SW 1271 (cell line): ENCODE data around the gene POMP.

ENCODE experiments used
- DNase-seq, 2 experiments: peaks; one replicate each; lab custom pipeline; 2025; lab: John Stamatoyannopoulos, UW

Gene POMP

DNA sequence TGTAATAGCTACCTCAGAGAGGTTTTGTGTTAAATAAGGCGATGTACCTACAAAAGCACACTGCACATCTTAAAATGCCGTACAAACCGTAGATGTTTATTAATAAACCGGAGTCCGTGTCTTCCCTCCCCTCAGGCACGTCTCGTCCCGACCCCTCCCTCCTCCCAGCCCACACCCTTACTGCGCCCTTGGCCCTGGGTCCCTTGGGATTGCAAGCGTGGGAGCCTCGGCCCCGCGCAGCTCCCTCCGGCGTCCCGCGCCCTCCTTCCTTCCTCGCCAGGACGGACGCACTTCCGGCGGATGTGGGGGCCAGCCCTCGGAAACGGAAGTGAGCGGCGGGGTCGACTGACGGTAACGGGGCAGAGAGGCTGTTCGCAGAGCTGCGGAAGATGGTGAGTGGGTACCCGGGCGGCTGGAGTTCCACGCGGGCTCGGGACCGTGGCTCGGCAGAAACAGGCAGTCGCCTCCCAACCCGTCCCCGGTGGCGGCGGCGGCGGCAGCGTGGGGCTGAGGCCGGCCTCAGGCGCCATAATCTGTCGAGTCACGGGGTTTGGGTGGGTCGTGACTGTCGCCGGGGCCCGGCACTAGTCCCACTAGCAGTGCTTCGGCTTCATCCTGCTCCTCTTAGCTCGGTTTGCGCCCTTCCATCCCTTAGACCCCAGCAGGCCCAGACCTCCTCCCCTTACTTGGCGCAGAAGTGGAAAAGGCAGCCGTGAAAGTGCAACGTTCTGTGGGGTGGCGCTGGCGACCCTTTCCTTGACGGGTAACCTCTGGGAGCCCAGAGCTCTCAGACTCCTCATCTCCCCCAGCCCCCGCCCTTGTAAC lies at the start of gene POMP:
POMP (plus strand) TSS at position 335 of the 825 bp plus-strand sequence; CDS start at position 390, 55 bp downstream.
- DNase-seq: peak; percentile 69 to 79

GRCh38 chr13:28609381-28609780 lies 49.5 kb upstream of the POMP start:
- DNase-seq: no peak

GRCh38 chr13:28609926-28610325 lies 49.0 kb upstream of the POMP start:
- no peak for DNase-seq

- no peak for DNase-seq
Observed at GRCh38 chr13:28610996-28611395, 47.9 kb upstream of the POMP start.

- DNase-seq: no peak
Observed at GRCh38 chr13:28611654-28612131, 47.2 kb upstream of the POMP start.

- no peak for DNase-seq
Observed at GRCh38 chr13:28613562-28613961, 45.4 kb upstream of the POMP start.

DNA sequence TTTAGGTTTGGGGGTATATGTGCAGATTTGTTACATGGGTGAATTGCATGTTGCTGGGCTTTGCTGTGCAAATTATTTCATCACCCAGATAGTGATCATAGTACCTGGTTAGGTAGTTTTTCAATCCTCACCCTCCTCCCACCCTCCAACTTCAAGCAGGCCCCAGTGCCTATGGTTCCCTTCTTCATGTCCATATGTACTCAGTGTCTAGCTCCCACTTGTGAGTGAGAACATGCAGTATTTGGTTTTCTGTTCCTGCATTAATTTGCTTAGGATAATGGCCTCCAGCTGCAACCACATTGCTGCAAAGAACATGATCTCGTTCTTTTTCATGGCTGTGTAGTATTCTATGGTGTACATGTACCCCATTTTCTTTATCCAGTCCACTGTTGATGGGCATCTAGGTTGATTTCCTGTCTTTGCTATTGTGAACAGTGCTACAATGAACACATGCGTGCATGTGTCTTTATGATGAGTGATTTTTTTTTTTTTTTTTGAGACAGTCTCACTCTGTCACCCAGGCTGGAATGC lies 42.9 kb upstream of the POMP start:
- DNase-seq: no peak

- no peak for DNase-seq
Observed at GRCh38 chr13:28618230-28618994, 40.5 kb upstream of the POMP start.

DNA sequence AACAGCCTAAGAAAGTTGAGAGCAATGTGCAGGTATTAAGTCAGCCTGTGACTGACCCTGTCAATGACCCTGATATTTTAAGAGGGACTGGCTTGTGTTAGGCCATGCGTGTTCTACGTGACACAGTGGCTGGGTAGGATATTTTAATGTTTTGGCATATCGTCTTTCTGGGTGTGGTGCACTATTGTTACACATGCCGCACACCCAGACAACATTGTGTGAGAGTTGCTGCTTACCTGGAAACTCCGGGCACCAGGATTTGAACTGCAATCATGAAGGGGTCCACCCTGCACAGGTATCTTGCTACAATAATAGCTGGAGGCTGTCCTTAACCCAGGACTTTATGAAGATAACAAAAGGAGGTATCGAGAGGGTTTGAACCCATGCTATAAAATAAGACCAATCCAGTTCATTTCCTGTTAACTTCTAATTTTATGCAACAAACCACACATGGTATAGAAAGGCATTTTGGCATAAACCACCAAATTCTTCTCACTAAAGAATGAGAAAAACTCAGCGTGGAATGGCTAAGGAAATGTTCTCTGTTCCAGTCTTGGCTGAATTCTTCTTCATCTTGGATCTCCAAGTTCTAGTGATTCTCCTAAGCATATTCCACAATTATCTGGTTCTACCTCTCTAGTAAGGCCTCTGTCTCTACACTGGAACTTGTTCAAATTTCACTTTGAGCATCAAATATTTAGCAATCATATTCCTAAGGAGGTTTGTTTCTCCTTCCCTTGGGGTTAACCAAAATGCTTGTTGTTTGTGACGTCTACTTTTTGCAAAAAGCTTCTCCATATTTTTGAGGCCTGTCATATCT lies 38.7 kb upstream of the POMP start:
- DNase-seq: no peak

- DNase-seq: no peak
Observed at GRCh38 chr13:28621449-28621848, 37.5 kb upstream of the POMP start.

DNA sequence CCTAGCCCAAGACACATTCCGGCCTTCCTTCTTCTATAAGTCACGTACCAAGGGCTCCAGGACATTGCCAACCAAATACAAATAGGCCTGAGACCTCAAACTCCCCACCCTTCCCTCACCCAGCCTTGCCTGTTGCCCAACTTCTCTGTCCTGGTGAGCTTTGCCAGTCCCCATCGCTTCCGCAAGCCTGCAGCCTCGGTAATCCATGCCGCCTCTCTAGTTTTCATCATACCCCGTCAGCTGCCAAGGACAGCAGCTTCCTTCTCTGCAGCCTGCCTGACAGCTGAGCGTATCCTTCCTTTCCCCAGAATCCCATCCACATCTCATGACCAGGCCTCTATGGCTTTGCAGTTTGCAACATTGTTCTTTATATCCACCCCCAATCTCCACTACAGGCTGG lies 36.6 kb upstream of the POMP start:
- no peak for DNase-seq

DNA sequence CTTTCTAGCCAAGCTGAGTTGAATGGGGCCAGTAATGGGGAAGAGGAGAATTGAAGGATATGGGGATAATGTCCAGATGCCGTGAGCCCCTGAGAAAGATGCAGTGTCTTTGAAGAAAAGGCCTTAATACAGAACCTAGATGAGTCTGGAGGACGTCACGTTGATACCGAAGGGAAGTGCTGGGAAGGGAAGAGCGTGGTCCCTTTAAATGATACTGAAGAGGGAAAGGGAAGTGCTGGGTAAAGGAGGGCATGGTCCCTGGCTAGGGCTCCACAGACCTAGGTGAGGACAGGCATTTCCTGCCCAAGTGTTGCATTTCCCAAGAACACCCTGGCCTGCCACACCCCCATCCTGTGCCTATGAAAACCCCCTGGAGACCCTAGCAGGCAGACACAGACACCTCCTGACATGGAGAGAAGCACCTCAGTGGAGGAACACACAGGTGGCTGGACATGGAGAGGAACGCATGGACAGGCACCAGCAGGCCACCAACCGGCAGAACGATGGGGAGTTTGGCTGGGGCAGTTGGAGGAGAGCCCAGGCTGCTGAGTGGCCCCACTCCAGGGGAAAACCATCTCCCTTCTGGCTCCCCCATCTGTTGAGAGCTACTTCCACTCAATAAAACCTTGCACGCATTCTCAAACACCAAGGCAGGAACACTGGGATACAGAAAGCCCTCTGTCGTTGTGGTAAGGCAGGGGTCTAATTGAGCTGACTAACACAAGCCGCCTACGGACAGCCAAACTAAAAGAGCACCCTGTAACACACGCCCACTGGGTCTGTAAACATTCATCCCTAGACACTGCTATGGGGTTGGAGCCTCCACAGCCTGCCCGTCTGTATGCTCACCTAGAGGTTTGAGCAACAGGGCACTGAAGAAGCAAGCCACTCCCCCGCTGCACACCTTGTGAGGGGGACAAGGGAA lies 34.9 kb upstream of the POMP start:
- DNase-seq: no peak

DNA sequence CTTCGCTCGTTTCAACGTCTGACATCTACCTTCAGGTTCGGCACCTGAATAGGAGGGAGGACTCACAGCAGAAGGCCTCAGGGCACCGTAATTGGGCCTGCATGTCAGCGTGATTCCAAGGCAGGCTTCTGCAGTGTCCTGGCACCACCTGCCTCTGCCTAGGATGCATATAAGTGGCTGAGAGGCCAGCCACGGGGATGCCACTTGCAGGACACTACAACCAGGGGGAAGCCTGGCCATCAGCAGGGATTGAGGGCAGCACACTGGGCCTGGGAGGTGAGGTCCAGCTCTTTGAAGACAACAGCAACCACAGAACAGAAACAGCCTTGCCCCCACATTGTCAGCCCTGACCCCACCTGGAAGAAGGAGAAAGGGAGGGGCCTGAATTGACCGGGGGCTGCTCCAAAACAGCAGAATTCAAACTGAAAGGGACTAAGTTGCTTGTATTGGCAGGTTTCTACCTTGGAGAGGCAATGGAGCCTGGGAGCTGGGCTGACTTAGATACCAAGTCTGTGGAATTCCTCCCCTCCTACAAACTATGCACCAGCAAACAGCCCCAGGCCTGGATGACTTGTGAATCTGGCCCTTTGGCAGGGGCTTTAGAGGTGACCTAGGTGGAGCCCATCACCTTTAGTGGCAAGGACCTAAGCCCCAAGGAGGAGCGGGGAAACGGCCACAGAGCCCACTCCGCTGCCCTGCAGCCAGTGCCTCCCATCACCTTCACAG lies 34.1 kb upstream of the POMP start:
- DNase-seq: no peak

GRCh38 chr13:28626266-28626665 lies 32.7 kb upstream of the POMP start:
- no peak for DNase-seq

GRCh38 chr13:28628241-28628640 lies 30.7 kb upstream of the POMP start:
- no peak for DNase-seq

DNA sequence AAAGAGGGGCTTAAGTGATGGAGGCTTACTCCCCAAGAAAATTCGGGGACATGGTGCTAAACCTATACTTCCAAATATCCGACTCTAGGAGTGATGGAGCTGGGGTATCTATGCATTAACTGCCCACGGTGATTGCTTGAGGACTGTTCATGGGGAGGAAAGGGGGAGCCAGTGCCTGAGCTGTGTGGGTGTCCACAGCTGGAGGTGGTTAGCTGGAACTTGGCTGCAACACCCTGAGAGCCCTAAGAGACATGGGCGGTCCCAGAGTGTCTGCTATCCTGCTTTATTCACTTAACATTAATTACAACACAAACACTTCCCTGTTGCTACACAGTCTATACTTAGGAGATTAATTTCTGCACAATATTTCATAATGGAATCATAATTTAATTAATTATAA lies 28.1 kb upstream of the POMP start:
- no peak for DNase-seq

GRCh38 chr13:28631801-28632200 lies 27.1 kb upstream of the POMP start:
- DNase-seq: no peak

GRCh38 chr13:28636069-28636468 lies 22.9 kb upstream of the POMP start:
- no peak for DNase-seq

DNA sequence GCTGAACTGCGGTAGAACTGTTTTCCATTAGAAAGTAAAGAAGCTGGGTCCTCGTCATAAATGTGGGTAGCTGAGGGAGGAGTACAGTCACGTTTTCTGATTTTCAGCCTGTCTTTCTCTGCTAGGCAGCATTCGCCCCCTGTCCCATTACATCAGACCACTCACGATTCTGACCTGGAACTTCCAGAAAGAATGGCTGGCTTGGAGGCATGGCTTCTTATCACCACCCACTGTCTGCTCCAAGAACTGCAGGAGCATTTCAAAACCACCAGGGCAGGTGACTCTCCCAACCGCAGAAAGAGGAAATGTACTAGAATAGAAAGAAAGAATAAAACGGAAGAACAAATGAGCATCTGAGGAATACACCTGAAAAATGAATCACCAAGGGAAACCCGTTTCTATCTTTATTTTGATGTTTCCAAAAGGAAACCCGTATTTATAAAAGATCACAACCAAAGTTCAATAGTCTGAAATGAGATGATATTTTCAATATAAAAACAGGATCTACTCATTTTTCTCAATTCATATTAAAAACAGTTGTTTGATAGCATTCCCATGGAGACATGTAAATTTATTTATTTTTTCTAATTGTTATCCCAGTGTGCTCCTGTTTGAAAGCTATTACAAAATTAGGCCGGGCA lies 22.1 kb upstream of the POMP start:
- peak in 1 of 2 experiments; percentile 33 for DNase-seq
